SK-N-SH (cell line): ENCODE results near the gene SLAMF8. TPM values are rescaled to one million over a fixed set of nuclear protein-coding genes. Genes with fewer than 3 reads are reported as not detected.

Experiments
- CTCF ChIA-PET: fragments of 300-600, 350-600 bp; formaldehyde crosslinking; extraction: SDS; loops from one replicate; lab custom pipeline; 2021; lab: Yijun Ruan, JAX
- POLR2A ChIA-PET: fragments of 350-600 bp; sonication (Branson Sonifier 250); formaldehyde crosslinking; extraction: SDS; loops from one replicate; lab custom pipeline; 2020; ENCODE audit warnings: antibody characterized with exemption, inconsistent platforms; lab: Yijun Ruan, JAX
- DNase-seq: peaks from one replicate; pipeline ENCODE4 v3.0.0; 2012
- H2AFZ ChIP-seq: fragments of 200-600 bp; sonication (generic); 2 replicates; pipeline ENCODE4 v1.8.1; 2016; ENCODE audit warnings: antibody characterized with exemption, mild to moderate bottlenecking, low read depth
- H3F3A ChIP-seq: fragments of 200-600 bp; sonication (generic); replicated peaks from 2 replicates; pipeline ENCODE3; 2016; ENCODE audit warnings: antibody characterized with exemption, mild to moderate bottlenecking; ENCODE audit not compliant: insufficient read depth
- H3K27ac ChIP-seq, 2 experiments: fragments of 200-500 bp in 1 of 2; fragments of 200-600 bp in 1 of 2; sonication (Bioruptor generic) in 1 of 2; sonication (generic), shearing (Covaris generic) in 1 of 2; 2 replicates each; pipeline versions ENCODE4 v1.5.1 to v1.6.1; 2014 to 2016; ENCODE audit warnings: low read depth in 2 of 2, inconsistent platforms in 1 of 2, low read length in 1 of 2, mild to moderate bottlenecking in 1 of 2, mixed read lengths in 1 of 2
- H3K27me3 ChIP-seq: fragments of 200-600 bp; sonication (generic), shearing (Covaris generic); 2 replicates; pipeline ENCODE4 v1.6.1; 2016; ENCODE audit warnings: mixed run types; ENCODE audit not compliant: insufficient read depth
- H3K36me3 ChIP-seq, 2 experiments: fragments of 200-500 bp in 1 of 2; fragments of 200-600 bp in 1 of 2; sonication (Bioruptor generic) in 1 of 2; sonication (generic) in 1 of 2; replicated peaks in 1 of 2; 2 replicates each; pipeline versions ENCODE3 to v1.5.1; 2014 to 2016; ENCODE audit warnings: low read length in 1 of 2, mild to moderate bottlenecking in 1 of 2; ENCODE audit not compliant: insufficient read depth in 2 of 2, control insufficient read depth in 1 of 2
- H3K4me1 ChIP-seq, 2 experiments: fragments of 200-500 bp in 1 of 2; fragments of 200-600 bp in 1 of 2; sonication (Bioruptor generic) in 1 of 2; sonication (generic), shearing (Covaris generic) in 1 of 2; 2 replicates each; pipeline versions ENCODE4 v1.5.1 to v1.6.1; 2014 to 2016; ENCODE audit warnings: low read depth in 1 of 2, low read length in 1 of 2, mixed run types in 1 of 2; ENCODE audit not compliant: insufficient read depth in 2 of 2, control insufficient read depth in 1 of 2
- H3K4me2 ChIP-seq: fragments of 200-600 bp; sonication (generic), shearing (Covaris generic); 2 replicates; pipeline ENCODE4 v1.6.1; 2017; ENCODE audit warnings: mixed run types
- H3K4me3 ChIP-seq, 2 experiments: fragments of 200-500 bp in 1 of 2; fragments of 200-600 bp in 1 of 2; sonication (Bioruptor generic) in 1 of 2; sonication (generic), shearing (Covaris generic) in 1 of 2; 2 replicates each; pipeline versions ENCODE4 v1.5.1 to v1.8.1; 2014 to 2016; ENCODE audit warnings: low read depth in 2 of 2, inconsistent platforms in 1 of 2, low read length in 1 of 2, mild to moderate bottlenecking in 1 of 2, mixed read lengths in 1 of 2, moderate library complexity in 1 of 2
- H3K79me2 ChIP-seq: fragments of 200-600 bp; sonication (generic); 2 replicates; pipeline ENCODE4 v1.8.1; 2017; ENCODE audit warnings: mild to moderate bottlenecking; ENCODE audit not compliant: insufficient read depth
- H3K9ac ChIP-seq: fragments of 200-600 bp; sonication (generic); 2 replicates; pipeline ENCODE4 v1.6.1; 2017; ENCODE audit warnings: mixed run types
- H3K9me2 ChIP-seq: fragments of 200-600 bp; sonication (generic); 2 replicates; pipeline ENCODE4 v1.6.1; 2017; ENCODE audit warnings: mixed run types
- H3K9me3 ChIP-seq: fragments of 200-600 bp; sonication (generic); 2 replicates; pipeline ENCODE4 v1.6.1; 2017; ENCODE audit warnings: mixed run types, mild to moderate bottlenecking, moderate library complexity
- H4K20me1 ChIP-seq: fragments of 200-600 bp; sonication (generic); 2 replicates; pipeline ENCODE4 v1.6.1; 2017; ENCODE audit warnings: mild to moderate bottlenecking, mixed run types; ENCODE audit not compliant: insufficient read depth
- CTCF ChIP-seq: fragments of 200-600 bp; sonication (generic); IDR thresholded peaks from 2 replicates; pipeline ENCODE4 v1.6.1; 2017; ENCODE audit warnings: antibody characterized with exemption, mild to moderate bottlenecking, moderate library complexity
- EP300 ChIP-seq, 2 experiments: IDR thresholded peaks; 2 replicates each; pipeline versions ENCODE4 v1.4.0 to v1.6.1; 2012; ENCODE audit warnings: borderline replicate concordance in 1 of 2, low read depth in 1 of 2, low read length in 1 of 2
- GATA2 ChIP-seq: sonication (generic); formaldehyde crosslinking; IDR thresholded peaks from 2 replicates; pipeline ENCODE4 v1.5.0; 2020; ENCODE audit warnings: mild to moderate bottlenecking, missing genetic modification reagents
- MAX ChIP-seq: IDR thresholded peaks from 2 replicates; pipeline ENCODE4 v1.4.0; 2012; ENCODE audit warnings: low read depth
- RAD21 ChIP-seq: IDR thresholded peaks from 2 replicates; pipeline ENCODE4 v1.6.1; 2012; ENCODE audit warnings: mild to moderate bottlenecking, low read length
- REST ChIP-seq: IDR thresholded peaks from 2 replicates; pipeline ENCODE4 v1.6.1; 2012; ENCODE audit warnings: mild to moderate bottlenecking, low read depth, low read length, moderate library complexity
- SIN3A ChIP-seq: IDR thresholded peaks from 2 replicates; pipeline ENCODE4 v1.6.1; 2012; ENCODE audit warnings: low read depth, mild to moderate bottlenecking, low read length, moderate library complexity, borderline replicate concordance
- TAF1 ChIP-seq: IDR thresholded peaks from 2 replicates; pipeline ENCODE4 v1.6.1; 2012; ENCODE audit warnings: low read depth, mild to moderate bottlenecking, low read length, moderate library complexity, borderline replicate concordance
- USF1 ChIP-seq: IDR thresholded peaks from 2 replicates; pipeline ENCODE4 v1.4.0; 2012; ENCODE audit warnings: low read depth, borderline replicate concordance
- YY1 ChIP-seq: IDR thresholded peaks from 2 replicates; pipeline ENCODE4 v1.4.0; 2012; ENCODE audit warnings: low read depth, mild to moderate bottlenecking
- WGBS: methylation state at CpG from one replicate; pipeline ENCODE4 v1.1.6; 2017; ENCODE audit warnings: low lambda C conversion rate; 5-methylcytosine and 5-hydroxymethylcytosine counted together
- polyA plus RNA-seq, 3 experiments: library from polyadenylated mRNA; depleted of rRNA; stranded (reverse); fragments of >200 nt; gene quantifications; 2 replicates each; pipeline ENCODE4 v1.2.3, GENCODE V29; 2012
- TF ChIP-seq, protein P1 (sequence below): IDR thresholded peaks from 2 replicates; pipeline ENCODE4; 2012

SLAMF8 gene
- polyA plus RNA-seq, 1 of the 3 experiments (the other 2 are of a cell fraction), result not detected

DNA sequence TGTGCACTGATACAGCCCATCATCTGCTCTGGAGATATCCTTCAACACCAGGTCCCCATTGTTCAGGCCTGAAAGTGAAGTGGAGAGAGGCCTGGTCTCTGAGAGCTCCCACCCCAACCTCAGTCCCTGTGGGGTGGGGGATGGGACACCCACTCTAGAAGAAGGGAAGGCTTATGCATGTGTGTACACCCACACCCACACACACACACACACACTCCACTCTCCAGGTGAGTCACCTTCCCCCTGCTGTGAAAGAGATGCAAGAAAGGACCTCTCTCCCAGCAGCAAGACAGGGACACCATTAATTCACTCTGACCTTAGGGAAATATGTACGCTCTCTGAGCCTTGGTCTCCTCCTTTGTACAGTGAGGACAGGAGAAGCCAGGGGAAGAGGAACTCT, 29.9 kb downstream of the SLAMF8 start:
- 100% methylated on average over 1 of the region's 1 CpG for WGBS
- no peak for DNase-seq
- Histone ChIP-seq H3K27ac (no peak overlapping the region), H3K4me1 (peaks cover 10 to 16% of the 10 kb centered on the region in 2 experiments; a peak in 2 of 4 replicates), H3K4me3 (no peak overlapping the region), H3K36me3 (no peaks in the 10 kb centered on the region), H3K9me2 (no peaks in the 10 kb centered on the region), H3K4me2 (no peak overlapping the region), H3K9me3 (no peaks in the 10 kb centered on the region), H4K20me1 (no peaks in the 10 kb centered on the region), H3K9ac (no peak overlapping the region), H2AFZ (no peak overlapping the region), H3K27me3 (no peaks in the 10 kb centered on the region), H3K79me2 (no peaks in the 10 kb centered on the region), H3F3A (peaks cover 14% of the 10 kb centered on the region)
- CTCF ChIA-PET, result interaction anchor here (0.9 to 2.6 kb wide), 3 partner anchors 35 to 79 kb away, joined by 3 to 9 read pairs (median 3); no protein-coding TSS in a partner anchor
- no peak for TF ChIP-seq GATA2 (CRISPR knock-in tag)
- TF ChIP-seq EP300 (IDR thresholded peaks at IDR 0.05; ENCODE audit: borderline replicate concordance in 1 of 2, low read depth in 1 of 2, low read length in 1 of 2), result no peak
- no peak for TF ChIP-seq TAF1
- no peak for TF ChIP-seq CTCF
- TF ChIP-seq MAX, result no peak
- TF ChIP-seq YY1, result no peak
- TF ChIP-seq SIN3A, result no peak
- no peak for TF ChIP-seq REST
- TF ChIP-seq, protein P1, sequence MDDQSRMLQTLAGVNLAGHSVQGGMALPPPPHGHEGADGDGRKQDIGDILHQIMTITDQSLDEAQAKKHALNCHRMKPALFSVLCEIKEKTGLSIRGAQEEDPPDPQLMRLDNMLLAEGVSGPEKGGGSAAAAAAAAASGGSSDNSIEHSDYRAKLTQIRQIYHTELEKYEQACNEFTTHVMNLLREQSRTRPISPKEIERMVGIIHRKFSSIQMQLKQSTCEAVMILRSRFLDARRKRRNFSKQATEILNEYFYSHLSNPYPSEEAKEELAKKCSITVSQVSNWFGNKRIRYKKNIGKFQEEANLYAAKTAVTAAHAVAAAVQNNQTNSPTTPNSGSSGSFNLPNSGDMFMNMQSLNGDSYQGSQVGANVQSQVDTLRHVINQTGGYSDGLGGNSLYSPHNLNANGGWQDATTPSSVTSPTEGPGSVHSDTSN, result no peak
- no peak for TF ChIP-seq USF1
- no peak for TF ChIP-seq RAD21
- POLR2A ChIA-PET, result no interaction called here
